Liver (tissue), 9 donors: Measurements from ENCODE around the gene DIP2C. TPM values are rescaled to one million over a fixed set of nuclear protein-coding genes. Genes with fewer than 3 reads are reported as not detected.
"Not testable (repeated sequence)": the region's sequence is repeated elsewhere in the genome, so short reads cannot be mapped to it uniquely, and the experiment has no call there.

Source experiments
- DNase-seq: peaks from one replicate; pipeline ENCODE4 v3.0.0-alpha.2; 2017; ENCODE audit warnings: low spot score
- H3K27ac ChIP-seq, 2 donors: one replicate each; pipeline ENCODE4 v1.7.0; 2013; ENCODE audit warnings: inconsistent platforms in 2 of 2, low read length in 2 of 2, control low read depth in 1 of 2, low read depth in 1 of 2, mild to moderate bottlenecking in 1 of 2
- H3K27me3 ChIP-seq, 4 donors: one replicate each; pipeline versions ENCODE4 v1.6.1 to v1.7.0; 2013; ENCODE audit warnings: low read length in 3 of 4, inconsistent platforms in 1 of 4, mild to moderate bottlenecking in 1 of 4, moderate library complexity in 1 of 4; ENCODE audit not compliant: control insufficient read depth in 4 of 4, insufficient read depth in 4 of 4
- H3K36me3 ChIP-seq, 4 donors: one replicate each; pipeline versions ENCODE4 v1.6.1 to v1.7.0; 2013; ENCODE audit warnings: low read length in 3 of 4, mild to moderate bottlenecking in 3 of 4, low read depth in 1 of 4, moderate library complexity in 1 of 4; ENCODE audit not compliant: control insufficient read depth in 4 of 4, insufficient read depth in 3 of 4
- H3K4me1 ChIP-seq, 4 donors: one replicate each; pipeline versions ENCODE4 v1.6.1 to v1.7.0; 2013; ENCODE audit warnings: low read length in 3 of 4, mild to moderate bottlenecking in 3 of 4, moderate library complexity in 1 of 4; ENCODE audit not compliant: control insufficient read depth in 4 of 4, insufficient read depth in 4 of 4
- H3K4me3 ChIP-seq, 3 donors: one replicate each; pipeline versions ENCODE4 v1.6.1 to v1.7.0; 2013; ENCODE audit warnings: low read length in 3 of 3, control low read depth in 1 of 3, low read depth in 1 of 3, mild to moderate bottlenecking in 1 of 3
- H3K9ac ChIP-seq, 2 donors: one replicate each; pipeline ENCODE4 v1.7.0; 2013; ENCODE audit warnings: low read length in 2 of 2, mild to moderate bottlenecking in 2 of 2, moderate library complexity in 2 of 2, control low read depth in 1 of 2, low read depth in 1 of 2
- H3K9me3 ChIP-seq, 4 donors: one replicate each; pipeline versions ENCODE4 v1.6.1 to v1.7.0; 2013; ENCODE audit warnings: low read length in 3 of 4; ENCODE audit not compliant: control insufficient read depth in 4 of 4
- ATF3 ChIP-seq: IDR thresholded peaks from 2 replicates; pipeline ENCODE4 v1.6.1; 2016; ENCODE audit warnings: antibody characterized with exemption
- EGR1 ChIP-seq, 2 donors: IDR thresholded peaks; 2 replicates each; pipeline ENCODE4 v1.6.1; 2016 to 2018; ENCODE audit warnings: antibody characterized with exemption in 2 of 2, low read depth in 2 of 2
- FOXA1 ChIP-seq: IDR thresholded peaks from 2 replicates; pipeline ENCODE4 v1.6.1; 2016; ENCODE audit warnings: antibody characterized with exemption
- FOXA2 ChIP-seq: IDR thresholded peaks from 2 replicates; pipeline ENCODE4 v1.6.1; 2016; ENCODE audit warnings: antibody characterized with exemption
- GABPA ChIP-seq, 2 donors: IDR thresholded peaks in 1 of 2; conservative IDR thresholded peaks in 1 of 2; 2 replicates each; pipeline ENCODE4 v1.6.1; 2016; ENCODE audit warnings: antibody characterized with exemption in 2 of 2, mild to moderate bottlenecking in 1 of 2, moderate library complexity in 1 of 2
- HNF4A ChIP-seq, 2 donors: conservative IDR thresholded peaks; 2 replicates each; pipeline ENCODE4 v1.6.1; 2016; ENCODE audit warnings: antibody characterized with exemption in 2 of 2, mild to moderate bottlenecking in 2 of 2
- JUND ChIP-seq, 2 donors: IDR thresholded peaks; 2 replicates each; pipeline ENCODE4 v1.6.1; 2016; ENCODE audit warnings: antibody characterized with exemption in 2 of 2
- NR2F2 ChIP-seq: IDR thresholded peaks from 2 replicates; pipeline ENCODE4 v1.6.1; 2016; ENCODE audit warnings: antibody characterized with exemption
- REST ChIP-seq: IDR thresholded peaks from 2 replicates; pipeline ENCODE4 v1.6.1; 2016; ENCODE audit warnings: antibody characterized with exemption, mild to moderate bottlenecking
- RXRA ChIP-seq, 2 donors: IDR thresholded peaks; 2 replicates each; pipeline ENCODE4 v1.6.1; 2017 to 2018; ENCODE audit warnings: antibody characterized with exemption in 2 of 2, mild to moderate bottlenecking in 1 of 2
- SP1 ChIP-seq: IDR thresholded peaks from 2 replicates; pipeline ENCODE4 v1.6.1; 2018; ENCODE audit warnings: antibody characterized with exemption, mild to moderate bottlenecking
- TAF1 ChIP-seq: conservative IDR thresholded peaks from 2 replicates; pipeline ENCODE4 v1.6.1; 2016; ENCODE audit warnings: antibody characterized with exemption, mild to moderate bottlenecking
- YY1 ChIP-seq: IDR thresholded peaks from 2 replicates; pipeline ENCODE4 v1.6.1; 2016; ENCODE audit warnings: antibody characterized with exemption, mild to moderate bottlenecking
- WGBS: extraction: QIAGEN DNeasy Blood & Tissue Kit; methylation state at CpG from one replicate; pipeline ENCODE4 v1.1.7; 2013; 5-methylcytosine and 5-hydroxymethylcytosine counted together
- polyA plus RNA-seq, 2 donors: library from polyadenylated mRNA; stranded (reverse) in 1 of 2; unstranded in 1 of 2; fragments of 200-250 nt in 1 of 2; fragments of >200 nt in 1 of 2; fragmentation: Nextera tagmentation in 1 of 2; extraction: Ambion mirVana in 1 of 2; gene quantifications; one replicate each; pipeline versions ENCODE4 v1.2.1 to v1.2.3, GENCODE V29; 2013 to 2015
- total RNA-seq, 2 donors: library from RNA; depleted of rRNA; stranded (reverse); fragments of >200 nt; gene quantifications; one replicate each; pipeline ENCODE4 v1.2.3, GENCODE V29; 2014
- TF ChIP-seq, protein P1 (sequence below): IDR thresholded peaks from 2 replicates; pipeline ENCODE4 v1.6.1; 2016; ENCODE audit warnings: antibody characterized with exemption
- donor health status: healthy.
- donor health status: healthy.
- donor health status: healthy.
- donor health status: healthy.
- donor health status: healthy.

Gene DIP2C
- total and polyA plus RNA-seq, 4 donors = 4.2 to 12.2 (median 5.7) TPM

DNA sequence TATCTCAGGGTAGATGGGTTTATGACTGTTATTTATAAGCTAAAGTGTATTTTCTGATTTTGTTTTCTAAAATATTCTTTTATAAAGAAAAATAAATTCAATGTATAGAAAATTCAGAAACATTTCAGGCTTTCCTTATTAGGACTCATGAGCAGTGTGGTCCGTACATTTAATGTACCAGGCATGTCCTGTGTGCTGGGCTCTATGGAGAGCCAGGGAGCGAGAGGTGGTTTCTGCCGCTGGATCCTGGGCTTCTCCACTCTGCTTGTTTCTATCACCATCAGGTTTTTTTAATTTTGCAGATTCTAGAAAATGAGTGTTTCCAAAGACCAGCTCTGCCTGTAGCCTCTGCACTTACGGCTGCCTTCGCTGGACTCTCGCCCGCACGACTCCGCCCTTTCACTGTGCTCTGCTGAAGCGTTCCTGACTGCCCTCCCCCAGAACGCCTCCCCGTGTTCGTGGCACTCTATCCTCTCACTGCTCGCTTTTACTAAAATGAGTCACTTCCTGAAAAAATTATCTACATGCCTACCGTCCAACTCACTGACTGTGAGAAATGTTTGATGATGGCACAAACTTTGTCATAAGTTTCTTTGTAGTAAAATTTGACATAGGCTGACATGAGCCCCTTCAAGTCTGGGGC, 365.7 kb downstream of the DIP2C start:
- H3K9ac ChIP-seq = no peak overlapping the region
- DNase-seq = no peak
- no peak overlapping the region for H3K27ac ChIP-seq
- 75% methylated on average over 15 of the region's 15 CpGs for WGBS
- H3K27me3 ChIP-seq = no peaks in the 10 kb centered on the region
- H3K9me3 ChIP-seq = no peaks in the 10 kb centered on the region
- TF ChIP-seq JUND (IDR thresholded peaks at IDR 0.05) = no peak
- no peak for TF ChIP-seq NR2F2
- TF ChIP-seq REST = no peak
- no peak for TF ChIP-seq GABPA (IDR thresholded peaks at IDR 0.05 in 1 of 2, conservative IDR thresholded peaks at IDR 0.05 in 1 of 2)
- no peak for TF ChIP-seq YY1
- TF ChIP-seq ATF3 = no peak
- no peak overlapping the region for H3K4me3 ChIP-seq
- H3K36me3 ChIP-seq = peaks cover 6 to 21% (median 16%) of the 10 kb centered on the region in 4 donors
- H3K4me1 ChIP-seq = peaks cover 0 to 2% (median 1%) of the 10 kb centered on the region in 4 donors

DNA sequence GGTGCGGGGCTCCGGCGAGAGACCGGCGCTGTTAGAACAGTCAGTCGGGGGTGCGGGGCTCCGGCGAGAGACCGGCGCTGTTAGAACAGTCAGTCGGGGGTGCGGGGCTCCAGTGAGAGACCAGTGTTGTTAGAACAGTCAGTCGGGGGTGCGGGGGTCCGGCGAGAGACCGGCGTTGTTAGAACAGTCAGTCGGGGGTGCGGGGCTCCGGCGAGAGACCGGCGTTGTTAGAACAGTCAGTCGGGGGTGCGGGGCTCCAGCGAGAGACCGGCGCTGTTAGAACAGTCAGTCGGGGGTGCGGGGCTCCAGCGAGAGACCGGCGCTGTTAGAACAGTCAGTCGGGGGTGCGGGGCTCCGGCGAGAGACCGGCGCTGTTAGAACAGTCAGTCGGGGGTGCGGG, 366.4 kb downstream of the DIP2C start:
- not testable (repeated sequence) for H3K27ac ChIP-seq, H3K27me3 ChIP-seq, H3K9ac ChIP-seq, H3K9me3 ChIP-seq, DNase-seq, H3K4me3 ChIP-seq, H3K4me1 ChIP-seq
- peaks cover 6 to 24% (median 16%) of the 10 kb centered on the region in 4 donors for H3K36me3 ChIP-seq
- 96% methylated on average over 38 of the region's 43 CpGs for WGBS

DNA sequence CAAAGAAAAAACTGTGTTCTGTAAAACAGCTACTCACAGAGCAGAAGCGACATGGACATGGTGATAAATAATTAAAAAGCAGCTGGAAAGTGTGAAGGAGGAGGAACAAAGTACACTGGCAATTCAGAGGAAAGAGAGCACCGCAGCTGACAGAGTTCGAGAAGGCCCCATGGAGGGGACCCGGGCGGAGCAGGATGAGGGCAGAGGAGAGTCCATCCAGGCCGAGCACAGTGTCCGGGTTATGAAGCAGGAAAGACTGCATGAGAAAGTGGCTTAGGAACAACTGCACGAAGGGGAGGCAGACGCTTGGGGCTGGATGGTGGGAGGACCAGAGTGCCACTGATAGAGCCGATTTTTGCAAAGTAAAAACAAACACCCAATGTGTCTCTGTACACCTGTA, 368.7 kb downstream of the DIP2C start:
- H3K27me3 ChIP-seq = no peaks in the 10 kb centered on the region
- no peak overlapping the region for H3K27ac ChIP-seq
- H3K9me3 ChIP-seq = no peaks in the 10 kb centered on the region
- peaks cover 6 to 20% (median 12%) of the 10 kb centered on the region in 4 donors for H3K36me3 ChIP-seq
- 97% methylated on average over 10 of the region's 10 CpGs for WGBS
- no peak overlapping the region for H3K9ac ChIP-seq
- no peak overlapping the region for H3K4me3 ChIP-seq
- H3K4me1 ChIP-seq = no peaks in the 10 kb centered on the region
- DNase-seq = no peak
- TF ChIP-seq FOXA1 = no peak
- no peak for TF ChIP-seq RXRA (IDR thresholded peaks at IDR 0.05)
- TF ChIP-seq SP1 = no peak
- TF ChIP-seq EGR1 (IDR thresholded peaks at IDR 0.05; ENCODE audit: low read depth in 2 of 2) = no peak

GRCh38 chr10:317926-318325, 371.5 kb downstream of the DIP2C start:
- Histone ChIP-seq H3K4me1 (no peaks in the 10 kb centered on the region), H3K9ac (no peak overlapping the region), H3K36me3 (peaks cover 0 to 12% (median 5%) of the 10 kb centered on the region in 4 donors), H3K4me3 (no peak overlapping the region), H3K9me3 (no peaks in the 10 kb centered on the region), H3K27ac (no peak overlapping the region), H3K27me3 (no peaks in the 10 kb centered on the region)
- 97% methylated on average over 12 of the region's 12 CpGs for WGBS
- no peak for DNase-seq
- TF ChIP-seq FOXA2 (no peak), HNF4A (conservative IDR thresholded peaks at IDR 0.05) (no peak), SP1 (no peak), TAF1 (no peak), GABPA (IDR thresholded peaks at IDR 0.05 in 1 of 2, conservative IDR thresholded peaks at IDR 0.05 in 1 of 2) (no peak), REST (no peak), RXRA (IDR thresholded peaks at IDR 0.05) (no peak), EGR1 (IDR thresholded peaks at IDR 0.05; ENCODE audit: low read depth in 2 of 2) (no peak), NR2F2 (no peak)
- TF ChIP-seq, protein P1, sequence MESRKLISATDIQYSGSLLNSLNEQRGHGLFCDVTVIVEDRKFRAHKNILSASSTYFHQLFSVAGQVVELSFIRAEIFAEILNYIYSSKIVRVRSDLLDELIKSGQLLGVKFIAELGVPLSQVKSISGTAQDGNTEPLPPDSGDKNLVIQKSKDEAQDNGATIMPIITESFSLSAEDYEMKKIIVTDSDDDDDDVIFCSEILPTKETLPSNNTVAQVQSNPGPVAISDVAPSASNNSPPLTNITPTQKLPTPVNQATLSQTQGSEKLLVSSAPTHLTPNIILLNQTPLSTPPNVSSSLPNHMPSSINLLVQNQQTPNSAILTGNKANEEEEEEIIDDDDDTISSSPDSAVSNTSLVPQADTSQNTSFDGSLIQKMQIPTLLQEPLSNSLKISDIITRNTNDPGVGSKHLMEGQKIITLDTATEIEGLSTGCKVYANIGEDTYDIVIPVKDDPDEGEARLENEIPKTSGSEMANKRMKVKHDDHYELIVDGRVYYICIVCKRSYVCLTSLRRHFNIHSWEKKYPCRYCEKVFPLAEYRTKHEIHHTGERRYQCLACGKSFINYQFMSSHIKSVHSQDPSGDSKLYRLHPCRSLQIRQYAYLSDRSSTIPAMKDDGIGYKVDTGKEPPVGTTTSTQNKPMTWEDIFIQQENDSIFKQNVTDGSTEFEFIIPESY = no peak
